HCT116 (cell line): ENCODE results near the gene SMARCAL1. TPM values are rescaled to one million over a fixed set of nuclear protein-coding genes. Genes with fewer than 3 reads are reported as not detected.

Experiments
- ATAC-seq: fragments of 200-7000 bp; cut with Tn5 transposase; 2 replicates; pipeline ENCODE4 v1.9.1; 2020; ENCODE audit warnings: mild to moderate bottlenecking, moderate library complexity
- BruUV-seq: library from RNA; stranded (reverse); fragments of 400-500 nt; replicated peaks from 2 replicates; lab custom pipeline; 2021; lab: Mats Ljungman, UMichigan
- CTCF ChIA-PET: fragments of 300-600 bp; sonication (Branson Sonifier 250); formaldehyde crosslinking; loops from one replicate; lab custom pipeline; 2021; ENCODE audit warnings: antibody characterized with exemption; lab: Charles Lee
- POLR2A ChIA-PET: fragments of 300-600, 350-600 bp; sonication (Branson Sonifier 250); formaldehyde crosslinking; loops from one replicate; lab custom pipeline; 2021; ENCODE audit warnings: antibody characterized with exemption; lab: Charles Lee
- RAD21 ChIA-PET, 2 experiments: fragments of 300-600 bp; sonication (Branson Sonifier 250); formaldehyde crosslinking; loops; one replicate each; lab custom pipeline; 2023; ENCODE audit warnings: low total read pairs in 2 of 2; ENCODE audit not compliant: uncharacterized antibody in 2 of 2, unreplicated experiment in 2 of 2, low non-redundant PET in 1 of 2; lab: Charles Lee
- DNase-seq: peaks from one replicate; pipeline ENCODE4 v3.0.0-alpha.2; 2010; ENCODE audit warnings: low read depth, low spot score
- H2AFZ ChIP-seq: fragments of 200-600 bp; shearing (Covaris generic), sonication (generic); 2 replicates; pipeline ENCODE4 v1.6.1; 2017; ENCODE audit warnings: low read depth, mixed run types, mixed read lengths, antibody characterized with exemption, low read length; ENCODE audit not compliant: poor library complexity, severe bottlenecking
- H3K27ac ChIP-seq: 2 replicates; pipeline ENCODE4 v1.5.1; 2012; ENCODE audit warnings: low read depth, low read length
- H3K27me3 ChIP-seq: fragments of 200-600 bp; sonication (generic); 2 replicates; pipeline ENCODE4 v1.6.1; 2016; ENCODE audit warnings: mixed run types, low read length, mixed read lengths; ENCODE audit not compliant: insufficient read depth
- H3K36me3 ChIP-seq, 2 experiments: fragments of 200-500 bp in 1 of 2; fragments of 200-600 bp in 1 of 2; sonication (Bioruptor generic) in 1 of 2; sonication (generic) in 1 of 2; 2 replicates each; pipeline versions ENCODE4 v1.5.1 to v1.6.1; 2014 to 2016; ENCODE audit warnings: low read length in 2 of 2, inconsistent platforms in 1 of 2, mixed read lengths in 1 of 2, mixed run types in 1 of 2; ENCODE audit not compliant: insufficient read depth in 2 of 2, control insufficient read depth in 1 of 2
- H3K4me1 ChIP-seq, 2 experiments: fragments of 200-600 bp in 1 of 2; sonication (generic) in 1 of 2; 2 replicates each; pipeline versions ENCODE4 v1.5.1 to v1.6.1; 2012 to 2017; ENCODE audit warnings: low read length in 2 of 2, inconsistent platforms in 1 of 2, mild to moderate bottlenecking in 1 of 2, mixed read lengths in 1 of 2, mixed run types in 1 of 2, moderate library complexity in 1 of 2; ENCODE audit not compliant: insufficient read depth in 2 of 2, control insufficient read depth in 1 of 2
- H3K4me2 ChIP-seq: fragments of 200-600 bp; sonication (generic); 2 replicates; pipeline ENCODE4 v1.6.1; 2017; ENCODE audit warnings: mixed run types, low read length, mixed read lengths
- H3K4me3 ChIP-seq, 2 experiments: fragments of 200-600 bp in 1 of 2; sonication (generic) in 1 of 2; replicated peaks in 1 of 2; 2 replicates each; pipeline ENCODE4 v1.5.1; 2011 to 2016; ENCODE audit warnings: low read length in 2 of 2, control low read depth in 1 of 2, low read depth in 1 of 2, mild to moderate bottlenecking in 1 of 2, mixed read lengths in 1 of 2, mixed run types in 1 of 2
- H3K79me2 ChIP-seq: fragments of 200-600 bp; sonication (generic); 2 replicates; pipeline ENCODE4 v1.6.1; 2017; ENCODE audit warnings: mild to moderate bottlenecking, mixed run types, low read length, moderate library complexity, mixed read lengths; ENCODE audit not compliant: insufficient read depth
- H3K9ac ChIP-seq: fragments of 200-600 bp; sonication (generic); 2 replicates; pipeline ENCODE4 v1.6.1; 2016; ENCODE audit warnings: low read length, mixed read lengths
- H3K9me2 ChIP-seq: fragments of 200-600 bp; sonication (generic), shearing (Covaris generic); 2 replicates; pipeline ENCODE4 v1.6.1; 2017; ENCODE audit warnings: mixed run types, mild to moderate bottlenecking, moderate library complexity; ENCODE audit not compliant: insufficient read depth
- H3K9me3 ChIP-seq, 2 experiments: fragments of 200-500 bp in 1 of 2; fragments of 200-600 bp in 1 of 2; sonication (Bioruptor generic) in 1 of 2; sonication (generic) in 1 of 2; 2 replicates each; pipeline ENCODE4 v1.6.1; 2014 to 2017; ENCODE audit warnings: low read length in 2 of 2, mixed read lengths in 2 of 2, inconsistent platforms in 1 of 2, low read depth in 1 of 2, mild to moderate bottlenecking in 1 of 2, mixed run types in 1 of 2, moderate library complexity in 1 of 2; ENCODE audit not compliant: control insufficient read depth in 1 of 2, insufficient read depth in 1 of 2
- H4K20me1 ChIP-seq: fragments of 200-600 bp; sonication (generic), shearing (Covaris generic); 2 replicates; pipeline ENCODE4 v1.6.1; 2017; ENCODE audit warnings: mixed run types, mild to moderate bottlenecking, moderate library complexity; ENCODE audit not compliant: insufficient read depth
- CBX3 ChIP-seq: IDR thresholded peaks from 2 replicates; pipeline ENCODE4 v1.6.1; 2012; ENCODE audit warnings: low read depth
- EZH2 ChIP-seq: fragments of 200-600 bp; sonication (generic); IDR thresholded peaks from 2 replicates; pipeline ENCODE4 v1.6.1; 2017; ENCODE audit warnings: antibody characterized with exemption, mixed run types
- EZH2phosphoT487 ChIP-seq: fragments of 200-600 bp; IDR thresholded peaks from 2 replicates; pipeline ENCODE4 v1.6.1; 2018; ENCODE audit warnings: antibody characterized with exemption, borderline replicate concordance
- POLR2AphosphoS5 ChIP-seq: IDR thresholded peaks from 2 replicates; pipeline ENCODE4 v1.6.1; 2011; ENCODE audit warnings: mild to moderate bottlenecking, low read depth, low read length, moderate library complexity
- TCF7L2 ChIP-seq: IDR thresholded peaks from 2 replicates; pipeline ENCODE4 v1.7.0; 2011; ENCODE audit warnings: borderline replicate concordance, inconsistent platforms; ENCODE audit not compliant: insufficient read depth, insufficient read length; ENCODE audit errors: extremely low read depth
- ZNF274 ChIP-seq: fragments of 200-500 bp; sonication (Bioruptor generic); IDR thresholded peaks from 2 replicates; pipeline ENCODE4 v1.6.1; 2014; ENCODE audit warnings: mild to moderate bottlenecking, low read depth, low read length, inconsistent platforms
- intact Hi-C: fragments of 100-400 bp; cut with micrococcal nuclease; formaldehyde crosslinking; loops from 2 replicates; pipeline ENCODE4 v1.10.0; 2022
- total RNA-seq: library from RNA; stranded (reverse); gene quantifications from one replicate; pipeline ENCODE4 v1.2.1, GENCODE V29; 2021; ENCODE audit not compliant: unreplicated experiment
- TF ChIP-seq, protein P1 (sequence below), 3 experiments: fragments of 200-600 bp in 1 of 3; sonication (generic) in 1 of 3; IDR thresholded peaks in 2 of 3; conservative IDR thresholded peaks in 1 of 3; 2 replicates each; pipeline ENCODE4 v1.5.1; 2012 to 2017; ENCODE audit warnings: low read depth in 2 of 3, low read length in 2 of 3, antibody characterized with exemption in 1 of 3, borderline replicate concordance in 1 of 3, control low read depth in 1 of 3, mild to moderate bottlenecking in 1 of 3, mixed read lengths in 1 of 3, mixed run types in 1 of 3, moderate library complexity in 1 of 3; ENCODE audit not compliant: insufficient read depth in 1 of 3
- TF ChIP-seq, protein P2 (sequence below): IDR thresholded peaks from 2 replicates; pipeline ENCODE4 v1.6.1; 2012
- TF ChIP-seq, protein P3 (sequence below): IDR thresholded peaks from 2 replicates; pipeline ENCODE4 v1.6.1; 2011; ENCODE audit warnings: mild to moderate bottlenecking, low read length, moderate library complexity; ENCODE audit not compliant: insufficient replicate concordance; ENCODE audit errors: extremely low read depth

The SMARCAL1 gene
- total RNA-seq, 1 experiment from 2014 or later, result 18.0 TPM

DNA sequence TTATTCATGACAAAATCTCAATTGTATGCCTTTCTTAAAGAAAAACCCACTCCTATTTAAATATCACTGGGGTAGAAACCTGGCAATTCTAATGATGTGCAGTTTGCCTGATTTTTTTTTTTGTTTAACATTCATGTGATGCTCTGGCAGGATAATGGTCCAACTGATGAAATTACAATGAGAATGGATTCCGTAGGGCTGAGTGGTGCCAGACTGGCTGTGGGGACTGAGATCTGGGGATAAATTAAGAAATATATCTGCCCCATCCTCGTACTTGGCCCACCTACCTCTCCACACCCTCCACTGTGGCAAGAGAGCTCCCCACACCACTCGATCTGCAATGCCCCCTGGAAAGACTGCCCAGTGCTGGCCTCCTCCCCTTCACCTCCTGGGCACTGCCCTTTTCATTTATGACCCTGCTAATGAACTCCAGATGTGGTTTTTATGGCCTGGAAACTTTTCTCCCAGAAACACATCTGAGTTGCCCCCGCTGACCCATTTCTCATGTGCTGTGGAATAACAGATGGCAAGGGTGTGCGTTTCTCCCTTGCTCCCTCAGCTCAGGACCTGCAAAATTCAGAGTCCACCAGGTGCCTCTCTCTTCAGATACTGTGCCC is 53.4 kb downstream of the SMARCAL1 start:
- ChIA-PET RAD21 (no interaction called here), POLR2A (no interaction called here), CTCF (no interaction called here)
- no peaks in the 10 kb centered on the region for H3K9me3 ChIP-seq
- no peak overlapping the region for H3K4me3 ChIP-seq
- H3K9ac ChIP-seq, result no peak overlapping the region
- DNase-seq, result no peak
- H3K4me1 ChIP-seq, result no peaks in the 10 kb centered on the region
- H3K79me2 ChIP-seq, result no peaks in the 10 kb centered on the region
- H4K20me1 ChIP-seq, result no peaks in the 10 kb centered on the region
- intact Hi-C loops, result no loop called here
- H3K36me3 ChIP-seq, result peaks cover 0 to 2% of the 10 kb centered on the region in 2 experiments; a peak in 1 of 4 replicates
- no peak overlapping the region for H2AFZ ChIP-seq
- H3K27me3 ChIP-seq, result no peaks in the 10 kb centered on the region
- H3K27ac ChIP-seq, result no peak overlapping the region
- no peaks in the 10 kb centered on the region for H3K9me2 ChIP-seq
- no peak overlapping the region for H3K4me2 ChIP-seq
- BruUV-seq, result no TSS peak
- ATAC-seq, result no peak
- TF ChIP-seq, protein P1, sequence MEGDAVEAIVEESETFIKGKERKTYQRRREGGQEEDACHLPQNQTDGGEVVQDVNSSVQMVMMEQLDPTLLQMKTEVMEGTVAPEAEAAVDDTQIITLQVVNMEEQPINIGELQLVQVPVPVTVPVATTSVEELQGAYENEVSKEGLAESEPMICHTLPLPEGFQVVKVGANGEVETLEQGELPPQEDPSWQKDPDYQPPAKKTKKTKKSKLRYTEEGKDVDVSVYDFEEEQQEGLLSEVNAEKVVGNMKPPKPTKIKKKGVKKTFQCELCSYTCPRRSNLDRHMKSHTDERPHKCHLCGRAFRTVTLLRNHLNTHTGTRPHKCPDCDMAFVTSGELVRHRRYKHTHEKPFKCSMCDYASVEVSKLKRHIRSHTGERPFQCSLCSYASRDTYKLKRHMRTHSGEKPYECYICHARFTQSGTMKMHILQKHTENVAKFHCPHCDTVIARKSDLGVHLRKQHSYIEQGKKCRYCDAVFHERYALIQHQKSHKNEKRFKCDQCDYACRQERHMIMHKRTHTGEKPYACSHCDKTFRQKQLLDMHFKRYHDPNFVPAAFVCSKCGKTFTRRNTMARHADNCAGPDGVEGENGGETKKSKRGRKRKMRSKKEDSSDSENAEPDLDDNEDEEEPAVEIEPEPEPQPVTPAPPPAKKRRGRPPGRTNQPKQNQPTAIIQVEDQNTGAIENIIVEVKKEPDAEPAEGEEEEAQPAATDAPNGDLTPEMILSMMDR (IDR thresholded peaks at IDR 0.05 in 2 of 3, conservative IDR thresholded peaks at IDR 0.05 in 1 of 3; ENCODE audit: borderline replicate concordance in 1 of 3, insufficient read depth in 1 of 3, low read depth in 2 of 3, low read length in 2 of 3), result no peak
- TF ChIP-seq EZH2phosphoT487, result no peak
- no peak for TF ChIP-seq CBX3
- no peak for TF ChIP-seq TCF7L2
- TF ChIP-seq, protein P2, sequence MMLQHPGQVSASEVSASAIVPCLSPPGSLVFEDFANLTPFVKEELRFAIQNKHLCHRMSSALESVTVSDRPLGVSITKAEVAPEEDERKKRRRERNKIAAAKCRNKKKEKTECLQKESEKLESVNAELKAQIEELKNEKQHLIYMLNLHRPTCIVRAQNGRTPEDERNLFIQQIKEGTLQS, result no peak

DNA sequence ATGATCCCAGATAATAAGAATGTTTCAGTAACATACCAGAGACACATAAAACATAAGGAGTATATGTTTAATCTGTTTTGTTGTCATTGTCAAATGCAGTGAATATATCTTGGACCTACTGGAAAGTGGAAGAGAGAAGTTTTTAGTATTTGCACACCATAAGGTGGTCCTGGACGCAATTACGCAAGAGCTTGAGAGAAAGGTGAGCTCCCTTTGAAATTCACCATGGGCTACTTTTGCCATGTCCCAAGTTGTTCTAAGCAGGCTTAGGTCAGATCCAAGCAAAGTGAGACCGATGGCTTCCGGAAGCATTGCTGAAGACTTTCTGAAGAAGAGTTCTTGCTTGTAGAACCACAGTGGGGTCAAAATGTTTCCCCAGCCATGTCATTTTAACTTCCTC is 55.6 kb downstream of the SMARCAL1 start:
- RAD21 ChIA-PET, result no interaction called here
- CTCF ChIA-PET, result interaction anchor here (0.9 kb wide), 1 partner anchor 50 kb away, joined by 3 read pairs; no protein-coding TSS in a partner anchor
- Histone ChIP-seq H4K20me1 (no peaks in the 10 kb centered on the region), H3K9me2 (no peaks in the 10 kb centered on the region), H3K79me2 (no peaks in the 10 kb centered on the region), H3K27ac (no peak overlapping the region), H3K4me2 (no peak overlapping the region), H3K9me3 (no peaks in the 10 kb centered on the region), H3K27me3 (no peaks in the 10 kb centered on the region), H3K36me3 (peaks cover 0 to 2% of the 10 kb centered on the region in 2 experiments; a peak in 2 of 4 replicates), H2AFZ (no peak overlapping the region), H3K4me1 (no peaks in the 10 kb centered on the region), H3K4me3 (no peak overlapping the region), H3K9ac (no peak overlapping the region)
- ATAC-seq, result no peak
- POLR2A ChIA-PET, result no interaction called here
- DNase-seq, result no peak
- no TSS peak for BruUV-seq
- intact Hi-C loops, result no loop called here
- no peak for TF ChIP-seq EZH2
- TF ChIP-seq, protein P2, result no peak
- TF ChIP-seq ZNF274, result no peak
- TF ChIP-seq POLR2AphosphoS5, result no peak
- TF ChIP-seq, protein P1 (IDR thresholded peaks at IDR 0.05 in 2 of 3, conservative IDR thresholded peaks at IDR 0.05 in 1 of 3; ENCODE audit: borderline replicate concordance in 1 of 3, insufficient read depth in 1 of 3, low read depth in 2 of 3, low read length in 2 of 3), result no peak
- TF ChIP-seq, protein P3, sequence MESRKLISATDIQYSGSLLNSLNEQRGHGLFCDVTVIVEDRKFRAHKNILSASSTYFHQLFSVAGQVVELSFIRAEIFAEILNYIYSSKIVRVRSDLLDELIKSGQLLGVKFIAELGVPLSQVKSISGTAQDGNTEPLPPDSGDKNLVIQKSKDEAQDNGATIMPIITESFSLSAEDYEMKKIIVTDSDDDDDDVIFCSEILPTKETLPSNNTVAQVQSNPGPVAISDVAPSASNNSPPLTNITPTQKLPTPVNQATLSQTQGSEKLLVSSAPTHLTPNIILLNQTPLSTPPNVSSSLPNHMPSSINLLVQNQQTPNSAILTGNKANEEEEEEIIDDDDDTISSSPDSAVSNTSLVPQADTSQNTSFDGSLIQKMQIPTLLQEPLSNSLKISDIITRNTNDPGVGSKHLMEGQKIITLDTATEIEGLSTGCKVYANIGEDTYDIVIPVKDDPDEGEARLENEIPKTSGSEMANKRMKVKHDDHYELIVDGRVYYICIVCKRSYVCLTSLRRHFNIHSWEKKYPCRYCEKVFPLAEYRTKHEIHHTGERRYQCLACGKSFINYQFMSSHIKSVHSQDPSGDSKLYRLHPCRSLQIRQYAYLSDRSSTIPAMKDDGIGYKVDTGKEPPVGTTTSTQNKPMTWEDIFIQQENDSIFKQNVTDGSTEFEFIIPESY, result no peak
